H1 (cell line): ENCODE results near the gene TGFB2. TPM values are rescaled to one million over a fixed set of nuclear protein-coding genes. Genes with fewer than 3 reads are reported as not detected.

Experiments used
- CTCF ChIA-PET: fragments of 300-600 bp; sonication (Branson Sonifier 250); formaldehyde crosslinking; loops from one replicate; lab custom pipeline; 2021; ENCODE audit not compliant: partially characterized antibody; lab: Charles Lee
- POLR2A ChIA-PET: fragments of 300-600 bp; sonication (Branson Sonifier 250); formaldehyde crosslinking; loops from one replicate; lab custom pipeline; 2021; ENCODE audit warnings: inconsistent platforms; ENCODE audit not compliant: partially characterized antibody; lab: Charles Lee
- DNase-seq, 2 experiments: peaks; one replicate each; pipeline versions ENCODE4 v3.0.0 to v3.0.0-alpha.2; 2010 to 2022; ENCODE audit warnings: low spot score in 2 of 2, low read depth in 1 of 2, mixed read lengths in 1 of 2
- FAIRE-seq: peaks from 2 replicates; lab custom pipeline; 2011; peaks lifted over from hg19 to GRCh38; lab: Jason Lieb, UNC
- H2AFZ ChIP-seq: 2 replicates; pipeline ENCODE4 v1.8.1; 2012; ENCODE audit warnings: low read length, inconsistent platforms
- H2AK5ac ChIP-seq: 2 replicates; pipeline ENCODE4 v1.6.1; 2013; ENCODE audit warnings: low read depth, low read length
- H2BK120ac ChIP-seq: replicated peaks from 2 replicates; pipeline ENCODE3; 2013; ENCODE audit warnings: low read depth, low read length, inconsistent platforms
- H2BK12ac ChIP-seq: 2 replicates; pipeline ENCODE4 v1.6.1; 2013; ENCODE audit warnings: low read depth, low read length
- H2BK15ac ChIP-seq: 2 replicates; pipeline ENCODE4 v1.6.1; 2013; ENCODE audit warnings: low read length
- H2BK20ac ChIP-seq: 2 replicates; pipeline ENCODE4 v1.6.1; 2013; ENCODE audit warnings: low read length
- H2BK5ac ChIP-seq: 2 replicates; pipeline ENCODE4 v1.6.1; 2013; ENCODE audit warnings: low read depth, low read length
- H3K14ac ChIP-seq: 2 replicates; pipeline ENCODE4 v1.6.1; 2013; ENCODE audit warnings: inconsistent platforms; ENCODE audit not compliant: insufficient read length
- H3K18ac ChIP-seq: 2 replicates; pipeline ENCODE4 v1.6.1; 2013; ENCODE audit warnings: low read length; ENCODE audit errors: extremely low read depth
- H3K23ac ChIP-seq: 2 replicates; pipeline ENCODE4 v1.6.1; 2013; ENCODE audit warnings: inconsistent platforms; ENCODE audit not compliant: insufficient read length
- H3K23me2 ChIP-seq: 2 replicates; pipeline ENCODE4 v1.6.1; 2013; ENCODE audit warnings: low read depth, low read length
- H3K27ac ChIP-seq: 2 replicates; pipeline ENCODE4 v1.6.1; 2011; ENCODE audit warnings: low read depth, low read length, inconsistent platforms
- H3K27me3 ChIP-seq, 4 experiments: replicated peaks in 1 of 4; 1 replicate in 1 of 4; 2 replicates in 3 of 4; pipeline versions ENCODE4 v1.6.1 to v1.8.1; 2011 to 2013; ENCODE audit warnings: low read length in 3 of 4, mild to moderate bottlenecking in 3 of 4, inconsistent platforms in 2 of 4, mixed read lengths in 2 of 4, moderate library complexity in 1 of 4; ENCODE audit not compliant: control insufficient read depth in 3 of 4, insufficient read depth in 3 of 4; ENCODE audit errors: extremely low read depth in 1 of 4
- H3K36me3 ChIP-seq, 4 experiments: 2 replicates each; pipeline versions ENCODE4 v1.6.1 to v1.8.1; 2011 to 2013; ENCODE audit warnings: mild to moderate bottlenecking in 4 of 4, low read length in 3 of 4, moderate library complexity in 2 of 4, control low read depth in 1 of 4, inconsistent platforms in 1 of 4; ENCODE audit not compliant: insufficient read depth in 4 of 4, control insufficient read depth in 2 of 4
- H3K4ac ChIP-seq: replicated peaks from 2 replicates; pipeline ENCODE3; 2013; ENCODE audit warnings: low read length, low read depth, mixed read lengths, inconsistent platforms; ENCODE audit not compliant: insufficient read length
- H3K4me1 ChIP-seq, 4 experiments: replicated peaks in 1 of 4; 1 replicate in 1 of 4; 2 replicates in 3 of 4; pipeline versions ENCODE4 v1.6.1 to v1.8.1; 2011 to 2013; ENCODE audit warnings: low read length in 3 of 4, inconsistent platforms in 2 of 4, mixed read lengths in 1 of 4; ENCODE audit not compliant: insufficient read depth in 4 of 4, control insufficient read depth in 3 of 4
- H3K4me2 ChIP-seq, 2 experiments: 2 replicates each; pipeline versions ENCODE4 v1.6.1 to v1.8.1; 2011 to 2013; ENCODE audit warnings: low read depth in 2 of 2, low read length in 2 of 2, control low read depth in 1 of 2, inconsistent platforms in 1 of 2, mild to moderate bottlenecking in 1 of 2; ENCODE audit not compliant: insufficient read depth in 1 of 2
- H3K4me3 ChIP-seq, 4 experiments: fragments of 200-600, 300-600 bp in 1 of 4; sonication (generic), shearing (Covaris generic), sonication (Bioruptor Twin) in 1 of 4; 2 replicates each; pipeline versions ENCODE4 v1.5.1 to v1.8.1; 2011 to 2016; ENCODE audit warnings: low read length in 4 of 4, low read depth in 3 of 4, control low read depth in 2 of 4, inconsistent platforms in 2 of 4, mild to moderate bottlenecking in 2 of 4, mixed read lengths in 1 of 4, moderate library complexity in 1 of 4; ENCODE audit not compliant: insufficient read depth in 2 of 4; ENCODE audit errors: extremely low read depth in 1 of 4
- H3K56ac ChIP-seq: replicated peaks from 2 replicates; pipeline ENCODE3; 2013; ENCODE audit warnings: low read depth, mild to moderate bottlenecking, mixed read lengths, low read length, inconsistent platforms; ENCODE audit not compliant: insufficient read length
- H3K79me1 ChIP-seq: 2 replicates; pipeline ENCODE4 v1.6.1; 2013; ENCODE audit warnings: low read depth, low read length, control low read depth
- H3K79me2 ChIP-seq, 2 experiments: 2 replicates each; pipeline versions ENCODE4 v1.6.1 to v1.8.1; 2012 to 2013; ENCODE audit warnings: low read length in 2 of 2, mild to moderate bottlenecking in 2 of 2, inconsistent platforms in 1 of 2; ENCODE audit not compliant: insufficient read depth in 2 of 2, control insufficient read depth in 1 of 2
- H3K9ac ChIP-seq, 4 experiments: replicated peaks in 1 of 4; 1 replicate in 1 of 4; 2 replicates in 3 of 4; pipeline versions ENCODE4 v1.6.1 to v1.8.1; 2011 to 2013; ENCODE audit warnings: low read depth in 3 of 4, low read length in 3 of 4, control low read depth in 2 of 4, mild to moderate bottlenecking in 2 of 4, moderate library complexity in 2 of 4, inconsistent platforms in 1 of 4; ENCODE audit errors: extremely low read depth in 1 of 4
- H3K9me3 ChIP-seq, 2 experiments: 2 replicates each; pipeline versions ENCODE4 v1.6.1 to v1.8.1; 2012 to 2013; ENCODE audit warnings: mild to moderate bottlenecking in 2 of 2, moderate library complexity in 2 of 2, control low read depth in 1 of 2, inconsistent platforms in 1 of 2, low read depth in 1 of 2, low read length in 1 of 2, mixed read lengths in 1 of 2; ENCODE audit not compliant: insufficient read depth in 2 of 2
- H4K20me1 ChIP-seq, 2 experiments: replicated peaks in 1 of 2; 2 replicates each; pipeline versions ENCODE3 to v1.8.1; 2011 to 2013; ENCODE audit warnings: inconsistent platforms in 2 of 2, low read length in 2 of 2, mild to moderate bottlenecking in 1 of 2; ENCODE audit not compliant: insufficient read depth in 2 of 2, control insufficient read depth in 1 of 2
- H4K5ac ChIP-seq: 2 replicates; pipeline ENCODE4 v1.6.1; 2013; ENCODE audit warnings: low read length, low read depth, mixed read lengths, inconsistent platforms; ENCODE audit not compliant: insufficient read length
- H4K8ac ChIP-seq: 2 replicates; pipeline ENCODE4 v1.8.0; 2013; ENCODE audit warnings: mild to moderate bottlenecking, moderate library complexity, low read length, inconsistent platforms; ENCODE audit not compliant: insufficient read depth; ENCODE audit errors: extremely low read depth
- H4K91ac ChIP-seq: replicated peaks from 2 replicates; pipeline ENCODE3; 2013; ENCODE audit warnings: low read length, mixed read lengths, inconsistent platforms; ENCODE audit not compliant: insufficient read length
- ASH2L ChIP-seq: fragments of 200-600, 300-600 bp; sonication (generic); IDR thresholded peaks from one replicate; pipeline ENCODE4 v1.7.1; 2017; ENCODE audit warnings: low read length
- BRCA1 ChIP-seq: IDR thresholded peaks from 2 replicates; pipeline ENCODE4 v1.6.1; 2012; ENCODE audit warnings: low read depth, low read length, improper control_type of control experiment
- GTF2F1 ChIP-seq: IDR thresholded peaks from 2 replicates; pipeline ENCODE4 v1.6.1; 2012; ENCODE audit warnings: low read depth, low read length, improper control_type of control experiment, borderline replicate concordance
- POLR2A ChIP-seq, 2 experiments: IDR thresholded peaks; 1 replicate in 1 of 2; 2 replicates in 1 of 2; pipeline ENCODE4 v1.6.1; 2011; ENCODE audit warnings: low read depth in 2 of 2, low read length in 2 of 2, mild to moderate bottlenecking in 2 of 2; ENCODE audit errors: control extremely low read depth in 1 of 2
- RXRA ChIP-seq: IDR thresholded peaks from 2 replicates; pipeline ENCODE4 v1.6.1; 2011; ENCODE audit warnings: low read depth, mild to moderate bottlenecking, low read length, moderate library complexity; ENCODE audit not compliant: insufficient read depth
- SP1 ChIP-seq: IDR thresholded peaks from 2 replicates; pipeline ENCODE4 v1.6.1; 2011; ENCODE audit warnings: low read depth, low read length
- TAF1 ChIP-seq: IDR thresholded peaks from 2 replicates; pipeline ENCODE4 v1.6.1; 2011; ENCODE audit warnings: mild to moderate bottlenecking, low read depth, low read length
- TCF12 ChIP-seq: IDR thresholded peaks from 2 replicates; pipeline ENCODE4 v1.6.1; 2011; ENCODE audit warnings: low read depth, mild to moderate bottlenecking, low read length
- YY1 ChIP-seq: IDR thresholded peaks from 2 replicates; pipeline ENCODE4 v1.6.1; 2011; ENCODE audit warnings: low read depth, mild to moderate bottlenecking, low read length
- WGBS, 2 experiments: shearing (Covaris generic) in 1 of 2; methylation state at CpG; one replicate each; pipeline versions ENCODE4 v1.1.6 to v1.1.7; 2013 to 2015; ENCODE audit warnings: low lambda C conversion rate in 2 of 2, mixed read lengths in 2 of 2, inconsistent platforms in 1 of 2, low coverage in 1 of 2, missing lambda C conversion rate in 1 of 2; ENCODE audit not compliant: insufficient replicate concordance in 2 of 2, insufficient coverage in 1 of 2, insufficient read length in 1 of 2; ENCODE audit errors: extremely low coverage in 1 of 2, missing lambda C conversion rate in 1 of 2; 5-methylcytosine and 5-hydroxymethylcytosine counted together
- polyA plus RNA-seq, 7 experiments: library from polyadenylated mRNA; depleted of rRNA in 3 of 7; stranded (reverse) in 5 of 7; unstranded in 2 of 7; fragments of >200 nt in 5 of 7; fragments of 200-250 nt in 2 of 7; gene quantifications; 1 replicate in 5 of 7; 2 replicates in 1 of 7; 4 replicates in 1 of 7; pipeline versions ENCODE4 v1.2.1 to v1.2.3, GENCODE V29; 2011 to 2013; ENCODE audit warnings: missing spikeins in 2 of 7, mixed read lengths in 2 of 7
- total RNA-seq: library from RNA; stranded (reverse); fragmentation: NEBNext Ultra II Directional; extraction: Animal tissue kit (Norgen Biotek cat#: 25700); gene quantifications from 2 replicates; pipeline ENCODE4 v1.2.1, GENCODE V29; 2021
- TF ChIP-seq, protein P1 (sequence below), 3 experiments: IDR thresholded peaks; 1 replicate in 2 of 3; 2 replicates in 1 of 3; pipeline versions ENCODE4 v1.5.1 to v1.6.1; 2011; ENCODE audit warnings: low read length in 3 of 3, mild to moderate bottlenecking in 3 of 3, inconsistent platforms in 2 of 3, low read depth in 1 of 3, moderate library complexity in 1 of 3; ENCODE audit not compliant: insufficient read depth in 1 of 3; ENCODE audit errors: control extremely low read depth in 1 of 3

Gene TGFB2
- total and polyA plus RNA-seq, 2 of the 8 experiments (the other 6 are each of a cell fraction or from before 2014, with no cell fraction given) = 0.26 to 0.84 TPM

DNA sequence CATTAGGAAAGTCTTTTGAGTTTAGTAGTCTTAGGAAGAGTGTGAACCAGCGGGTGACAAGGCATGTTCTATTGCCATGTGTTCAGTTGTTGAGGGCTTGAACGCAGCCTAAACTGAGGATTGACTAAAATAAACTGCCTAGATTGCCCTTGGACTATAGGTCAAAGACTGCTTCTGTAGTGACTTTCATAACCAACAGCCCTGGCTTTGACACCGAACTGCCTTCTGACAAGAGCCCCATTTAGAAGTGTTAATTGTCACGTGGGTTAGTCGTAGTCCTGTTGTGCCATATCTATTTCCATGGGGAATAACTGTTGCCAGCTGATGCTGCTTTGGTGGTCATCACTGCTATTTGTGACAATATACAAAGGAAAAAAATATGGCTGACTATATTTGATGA lies 90.4 kb downstream of the TGFB2 start:
- no peak for TF ChIP-seq BRCA1
- TF ChIP-seq SP1 = no peak
- TF ChIP-seq POLR2A (IDR thresholded peaks at IDR 0.05; ENCODE audit: control extremely low read depth in 1 of 2, low read depth in 2 of 2, low read length in 2 of 2) = no peak
- TF ChIP-seq TCF12 = no peak
- TF ChIP-seq ASH2L = no peak
- no peak for TF ChIP-seq RXRA
- no peak for TF ChIP-seq GTF2F1
- TF ChIP-seq, protein P1, sequence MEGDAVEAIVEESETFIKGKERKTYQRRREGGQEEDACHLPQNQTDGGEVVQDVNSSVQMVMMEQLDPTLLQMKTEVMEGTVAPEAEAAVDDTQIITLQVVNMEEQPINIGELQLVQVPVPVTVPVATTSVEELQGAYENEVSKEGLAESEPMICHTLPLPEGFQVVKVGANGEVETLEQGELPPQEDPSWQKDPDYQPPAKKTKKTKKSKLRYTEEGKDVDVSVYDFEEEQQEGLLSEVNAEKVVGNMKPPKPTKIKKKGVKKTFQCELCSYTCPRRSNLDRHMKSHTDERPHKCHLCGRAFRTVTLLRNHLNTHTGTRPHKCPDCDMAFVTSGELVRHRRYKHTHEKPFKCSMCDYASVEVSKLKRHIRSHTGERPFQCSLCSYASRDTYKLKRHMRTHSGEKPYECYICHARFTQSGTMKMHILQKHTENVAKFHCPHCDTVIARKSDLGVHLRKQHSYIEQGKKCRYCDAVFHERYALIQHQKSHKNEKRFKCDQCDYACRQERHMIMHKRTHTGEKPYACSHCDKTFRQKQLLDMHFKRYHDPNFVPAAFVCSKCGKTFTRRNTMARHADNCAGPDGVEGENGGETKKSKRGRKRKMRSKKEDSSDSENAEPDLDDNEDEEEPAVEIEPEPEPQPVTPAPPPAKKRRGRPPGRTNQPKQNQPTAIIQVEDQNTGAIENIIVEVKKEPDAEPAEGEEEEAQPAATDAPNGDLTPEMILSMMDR (IDR thresholded peaks at IDR 0.05; ENCODE audit: control extremely low read depth in 1 of 3, insufficient read depth in 1 of 3, low read depth in 1 of 3, low read length in 3 of 3) = no peak
- TF ChIP-seq YY1 = no peak
- TF ChIP-seq TAF1 = no peak
- Histone ChIP-seq H3K27ac (no peak overlapping the region), H3K23ac (no peak overlapping the region), H3K14ac (no peak overlapping the region), H3K9ac (no peak overlapping the region), H3K4me2 (no peak overlapping the region), H3K4ac (no peak overlapping the region), H3K4me1 (no peaks in the 10 kb centered on the region; a peak in 1 of 7 replicates), H3K56ac (no peak overlapping the region), H4K5ac (no peak overlapping the region), H2BK120ac (no peak overlapping the region), H2BK20ac (no peak overlapping the region), H3K36me3 (no peaks in the 10 kb centered on the region), H3K27me3 (no peaks in the 10 kb centered on the region), H2BK15ac (no peak overlapping the region), H4K8ac (no peak overlapping the region), H3K23me2 (no peaks in the 10 kb centered on the region), H3K79me2 (no peaks in the 10 kb centered on the region), H2BK12ac (no peak overlapping the region), H2AK5ac (no peak overlapping the region), H4K91ac (no peak overlapping the region), H3K79me1 (no peaks in the 10 kb centered on the region), H4K20me1 (no peaks in the 10 kb centered on the region), H3K18ac (no peak overlapping the region), H3K4me3 (no peak overlapping the region), H2AFZ (no peak overlapping the region), H3K9me3 (no peaks in the 10 kb centered on the region), H2BK5ac (no peak overlapping the region)
- WGBS, 2 experiments = 91% methylated on average over 5 of the region's 5 CpGs; no CpG with 5 or more reads in 1 of the 2 experiments
- ChIA-PET CTCF (no interaction called here), POLR2A (no interaction called here)
- FAIRE-seq = no peak
- DNase-seq = no peak
